Activated T-cell treated with anti-CD3 and anti-CD28 coated beads for 1 hour (primary cell): ENCODE measurements around the gene RMND1.
"Not testable (repeated sequence)": the region's sequence is repeated elsewhere in the genome, so short reads cannot be mapped to it uniquely, and the experiment has no call there.

Experiments used
- DNase-seq: peaks from one replicate; pipeline ENCODE4 v3.0.0-alpha.2; 2020; ENCODE audit warnings: low read depth

The RMND1 gene

GRCh38 chr6:151385177-151385576 is 66.7 kb downstream of the RMND1 start:
- DNase-seq, result no peak

DNA sequence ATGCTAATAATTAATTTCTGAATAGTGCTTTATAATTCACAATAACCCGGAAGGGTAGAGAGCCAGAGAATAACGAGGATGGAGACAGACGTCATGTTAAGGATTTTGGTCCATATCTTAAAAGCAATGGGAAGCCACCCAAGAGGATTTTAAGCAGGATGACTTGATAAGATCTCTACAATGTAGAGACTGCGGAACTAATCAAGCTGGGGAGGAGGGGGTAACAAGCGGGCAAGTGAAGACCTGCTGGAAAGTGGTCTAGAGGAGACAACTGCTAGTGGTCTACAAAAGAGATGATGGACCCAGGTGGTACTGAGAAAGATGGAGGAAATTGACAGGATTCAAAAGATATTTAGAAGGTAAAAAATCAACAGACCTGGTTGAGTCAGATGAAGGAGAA is 67.8 kb downstream of the RMND1 start:
- DNase-seq, result no peak

- DNase-seq, result not testable (repeated sequence)
Observed at GRCh38 chr6:151382631-151383030, 69.3 kb downstream of the RMND1 start.

- DNase-seq, result no peak
Observed at GRCh38 chr6:151381722-151382121, 70.2 kb downstream of the RMND1 start.

DNA sequence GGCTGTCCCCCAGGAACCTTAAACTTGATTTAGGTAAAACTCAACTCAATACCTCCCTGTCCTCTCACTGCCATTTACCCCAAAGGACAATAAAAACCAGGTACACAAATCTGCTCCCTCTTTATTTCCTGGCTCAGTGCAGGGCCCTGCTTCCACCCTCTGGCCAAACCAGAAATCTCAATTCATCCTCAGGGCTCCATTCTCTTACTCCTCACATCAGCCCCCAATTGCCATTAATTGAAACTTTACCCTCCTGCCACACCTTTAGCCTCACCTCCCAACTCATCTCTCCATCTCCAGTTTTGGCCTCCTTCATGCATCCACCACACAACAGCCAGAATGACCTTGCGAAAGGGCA is 71.1 kb downstream of the RMND1 start:
- no peak for DNase-seq

- DNase-seq, result no peak
Observed at GRCh38 chr6:151379933-151380847, 71.7 kb downstream of the RMND1 start.

DNA sequence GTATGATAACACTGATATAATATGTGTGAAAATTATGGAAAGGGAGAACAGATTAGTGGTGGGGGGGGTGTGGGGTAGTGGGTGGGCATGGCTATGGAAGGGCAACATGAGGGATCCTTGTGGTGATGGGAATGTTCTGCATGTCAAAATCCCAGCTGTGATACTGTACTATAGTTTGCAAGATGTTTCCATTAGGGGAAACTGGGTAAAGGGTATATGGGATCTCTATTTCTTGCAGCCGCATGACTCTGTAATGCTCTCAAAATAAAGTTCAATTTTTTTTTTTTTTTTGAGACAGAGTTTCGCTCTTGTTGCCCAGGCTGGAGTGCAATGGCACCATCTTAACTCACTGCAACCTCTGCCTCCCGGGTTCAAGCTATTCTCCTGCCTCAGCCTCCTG is 74.8 kb downstream of the RMND1 start:
- no peak for DNase-seq

DNA sequence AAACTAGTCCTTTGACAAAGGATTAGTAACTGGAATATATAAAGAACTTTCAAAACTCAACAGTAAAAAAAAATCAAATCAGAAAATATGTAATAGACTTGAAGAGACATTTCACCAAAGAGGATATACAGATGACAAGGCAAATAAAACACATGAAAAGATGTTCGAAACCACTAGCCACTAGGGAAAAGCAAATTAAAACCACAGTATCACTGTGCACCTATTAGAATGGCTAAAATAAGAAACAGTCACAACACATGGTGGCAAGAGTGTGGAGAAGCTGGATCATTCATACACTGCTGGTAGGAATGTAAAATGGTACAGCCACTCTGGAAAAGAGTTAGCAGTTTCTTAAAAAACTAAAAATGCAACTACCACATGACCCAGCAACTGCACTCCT is 75.5 kb downstream of the RMND1 start:
- no peak for DNase-seq

DNA sequence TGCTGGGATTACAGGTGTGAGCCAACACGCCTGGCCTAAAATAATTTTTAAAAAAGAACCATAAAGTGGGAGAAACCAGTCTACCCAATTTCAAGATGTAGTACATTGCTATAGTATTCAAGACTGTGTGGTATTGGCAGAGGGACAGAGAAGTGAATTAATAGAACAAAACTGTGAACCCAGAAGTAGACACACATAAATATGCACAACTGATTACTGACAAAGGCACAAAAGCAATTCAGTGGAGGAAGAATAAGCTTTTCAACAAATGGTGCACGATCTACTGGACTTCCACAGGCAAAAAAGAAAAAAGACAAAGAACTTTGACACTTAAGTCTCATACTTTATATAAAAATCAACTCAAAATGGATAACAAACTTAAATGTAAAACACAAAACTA is 76.1 kb downstream of the RMND1 start:
- DNase-seq, result no peak

DNA sequence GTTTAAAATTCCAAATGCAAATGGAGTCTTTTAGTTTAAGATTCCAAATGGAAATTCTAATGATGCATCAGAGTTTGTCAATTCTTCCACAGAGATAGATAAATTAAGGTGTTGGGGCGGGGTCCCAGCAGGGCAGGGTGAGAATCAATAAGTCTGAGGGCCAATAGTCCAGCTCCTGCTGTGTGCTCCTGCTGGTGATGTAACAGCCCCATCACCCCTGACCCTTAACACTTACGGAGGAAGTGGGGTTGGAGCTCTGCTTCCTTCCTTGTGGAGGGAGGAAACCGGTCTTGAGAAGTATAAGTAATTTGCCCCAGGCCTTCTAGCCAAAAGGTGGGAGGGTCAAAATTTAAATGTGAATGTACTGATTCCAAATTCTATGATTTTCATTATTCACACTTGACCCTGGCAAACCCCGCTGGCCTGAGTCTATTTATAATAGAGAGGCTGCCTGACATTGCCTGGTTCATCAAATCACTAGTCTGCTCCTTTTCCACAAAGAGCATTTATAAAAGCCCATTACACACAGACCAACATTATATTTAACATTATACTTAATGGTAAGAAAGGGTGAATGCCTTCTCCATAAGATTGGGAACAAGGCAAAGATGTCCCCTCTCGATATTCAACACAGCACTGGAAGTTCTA is 77.8 kb downstream of the RMND1 start:
- DNase-seq, result no peak

DNA sequence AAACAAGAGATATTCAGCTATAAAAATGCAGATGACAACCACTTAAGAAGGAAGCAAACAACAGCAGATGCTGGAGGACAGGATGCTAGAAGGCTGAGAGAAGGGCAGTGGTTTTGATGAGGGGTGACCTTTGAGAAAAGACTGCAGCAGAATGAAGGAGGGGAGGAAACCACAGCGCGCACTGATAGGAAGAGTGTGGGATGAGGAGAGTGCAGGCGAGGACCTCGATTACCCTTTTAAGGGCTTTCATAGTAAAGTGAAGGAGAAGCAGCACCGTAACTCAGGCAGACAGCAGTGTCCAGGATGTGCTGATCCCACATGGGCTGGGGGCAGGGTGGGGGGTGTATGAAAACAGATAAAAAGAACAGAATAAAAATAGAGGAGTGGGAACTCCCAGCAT is 79.8 kb downstream of the RMND1 start:
- DNase-seq, result no peak

DNA sequence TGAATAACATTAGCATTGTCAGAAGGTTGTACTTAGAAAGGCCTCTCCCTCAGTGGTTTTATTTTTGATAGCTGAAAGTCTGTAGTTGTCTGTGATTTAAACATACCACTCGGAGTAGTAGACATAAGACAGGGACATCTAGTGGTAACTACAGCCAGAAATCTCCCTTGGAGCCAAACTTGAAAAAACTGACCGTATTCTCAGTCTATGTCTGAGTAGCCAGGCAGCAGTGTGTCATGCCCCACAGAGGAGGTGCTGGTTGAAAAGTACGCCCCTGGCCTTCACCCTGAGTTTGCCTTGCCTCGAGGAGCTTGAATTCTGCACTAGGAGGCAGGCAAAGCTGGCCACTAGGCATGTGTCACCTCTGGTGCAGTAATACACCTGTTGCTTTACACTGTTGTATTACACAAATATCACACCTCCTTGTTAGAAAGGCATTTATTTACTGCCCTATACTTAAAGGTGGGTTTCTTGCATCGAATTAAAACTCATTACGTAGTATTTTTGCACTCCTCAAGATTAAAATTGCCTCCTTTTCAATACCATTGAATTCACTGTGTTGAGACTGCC is 81.3 kb downstream of the RMND1 start:
- DNase-seq, result no peak

GRCh38 chr6:151365233-151365632 is 86.7 kb downstream of the RMND1 start:
- DNase-seq, result no peak

DNA sequence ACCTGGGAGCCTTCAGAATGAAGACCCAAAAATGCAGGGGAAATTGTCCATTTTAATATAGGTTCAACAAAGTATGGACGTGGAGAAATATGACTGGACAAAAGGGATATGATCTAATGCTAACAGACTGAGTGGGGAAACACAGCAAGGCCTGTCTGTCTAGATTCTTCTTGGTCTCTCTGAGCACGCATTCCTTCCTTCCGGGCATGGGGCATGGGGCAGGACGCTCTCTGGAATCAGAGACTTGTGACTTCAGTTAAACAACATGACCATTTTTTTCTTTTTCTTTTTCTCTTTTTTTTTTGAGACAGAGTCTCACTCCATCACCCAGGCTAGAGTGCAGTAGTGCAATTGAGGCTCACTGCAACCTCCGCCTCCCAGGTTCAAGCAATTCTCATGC is 92.4 kb downstream of the RMND1 start:
- DNase-seq, result no peak

DNA sequence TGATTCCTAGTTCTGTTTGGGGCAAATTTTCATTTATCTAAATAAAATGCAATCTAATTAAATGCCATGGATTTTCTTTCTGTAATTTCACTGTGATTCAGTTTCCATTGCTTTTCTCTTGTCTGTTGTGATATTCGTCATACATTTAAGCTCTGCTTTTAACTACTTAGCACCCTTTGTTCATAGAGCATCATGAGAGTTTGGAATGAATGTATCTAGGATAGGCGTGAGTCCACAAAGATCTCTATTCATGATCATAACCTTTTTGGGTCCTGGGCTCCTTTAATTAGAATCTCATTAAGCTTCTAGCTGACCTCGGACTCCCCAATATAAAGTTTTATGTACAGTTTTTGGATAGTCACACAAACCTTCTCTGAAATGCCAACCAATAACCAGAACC is 93.5 kb downstream of the RMND1 start:
- no peak for DNase-seq

DNA sequence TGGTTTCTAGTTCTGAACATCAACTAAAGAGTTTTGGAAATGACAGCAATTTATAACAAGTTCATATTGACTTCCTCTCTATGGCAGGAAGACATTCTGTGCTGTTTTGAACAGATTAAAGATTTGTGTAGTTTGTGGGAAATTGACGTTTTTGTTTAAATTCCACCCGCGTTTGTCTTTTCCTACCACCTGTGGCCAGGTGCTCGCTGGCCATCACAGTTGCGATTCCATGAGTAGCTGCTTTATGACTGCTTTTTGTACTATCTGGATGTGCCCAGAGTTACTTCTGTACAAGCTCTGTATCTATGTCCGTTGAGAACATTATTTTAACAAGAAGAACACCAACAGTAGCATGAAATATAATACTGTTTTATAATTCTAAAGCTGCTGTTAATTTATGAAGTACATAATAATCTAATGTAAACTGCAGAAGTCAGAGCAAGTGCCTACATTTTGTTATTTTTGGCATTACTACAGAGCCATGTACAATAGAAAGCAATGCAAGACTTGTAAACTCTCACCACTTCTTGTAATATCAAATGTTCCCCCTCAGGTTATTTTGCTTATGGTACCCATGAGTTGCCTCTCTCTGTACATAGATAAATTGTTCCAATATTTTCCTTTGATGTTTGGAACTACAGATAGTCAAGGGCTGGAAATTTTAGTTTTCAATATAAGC is 94.0 kb downstream of the RMND1 start:
- no peak for DNase-seq

DNA sequence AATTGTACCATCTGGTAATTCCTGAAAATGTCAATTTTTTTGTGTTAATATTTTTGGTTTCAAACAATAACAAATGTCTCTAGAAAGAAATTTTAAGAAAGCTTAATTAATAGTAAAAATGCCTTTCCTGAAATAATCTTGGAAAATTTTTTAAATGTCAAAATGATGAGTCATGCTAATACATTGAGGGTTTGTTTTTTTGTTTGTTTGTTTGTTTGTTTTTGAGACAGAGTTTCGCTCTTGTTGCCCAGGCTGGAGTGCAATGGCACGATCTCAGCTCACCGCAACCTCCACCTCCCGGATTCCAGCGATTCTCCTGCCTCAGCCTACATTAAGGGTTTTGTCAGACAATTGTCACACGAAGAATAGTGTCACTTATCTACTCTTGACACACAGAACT is 94.9 kb downstream of the RMND1 start:
- DNase-seq, result not testable (repeated sequence)
